Suprapubic skin (tissue), 4 donors: ENCODE data around the gene LTBP2. TPM values are rescaled to one million over a fixed set of nuclear protein-coding genes. Genes with fewer than 3 reads are reported as not detected.

Experiments
- DNase-seq, 2 donors: peaks; one replicate each; pipeline ENCODE4 v3.0.0-alpha.2; 2019; ENCODE audit warnings: low spot score in 2 of 2
- H3K27ac ChIP-seq: fragments of 200-600 bp; sonication (generic); one replicate; pipeline ENCODE4 v1.5.1; 2019
- H3K27me3 ChIP-seq: fragments of 200-600 bp; sonication (generic); one replicate; pipeline ENCODE4 v1.5.1; 2019
- H3K36me3 ChIP-seq: fragments of 200-600 bp; sonication (generic); one replicate; pipeline ENCODE4 v1.5.1; 2019
- H3K4me1 ChIP-seq: fragments of 200-600 bp; sonication (generic); one replicate; pipeline ENCODE4 v1.5.1; 2019
- H3K4me3 ChIP-seq: fragments of 200-600 bp; sonication (generic); one replicate; pipeline ENCODE4 v1.5.1; 2019; ENCODE audit warnings: mild to moderate bottlenecking
- H3K9me3 ChIP-seq: fragments of 200-600 bp; sonication (generic); one replicate; pipeline ENCODE4 v1.5.1; 2019
- CTCF ChIP-seq, 2 donors: fragments of 200-600 bp in 1 of 2; fragments of 450-650 bp in 1 of 2; sonication (generic) in 1 of 2; IDR thresholded peaks; one replicate each; pipeline ENCODE4 v1.5.1; 2016 to 2019; ENCODE audit warnings: antibody characterized with exemption in 2 of 2, mild to moderate bottlenecking in 1 of 2, moderate library complexity in 1 of 2
- EP300 ChIP-seq: sonication (generic); formaldehyde crosslinking; IDR thresholded peaks from one replicate; pipeline ENCODE4 v1.6.1; 2017; ENCODE audit warnings: antibody characterized with exemption
- POLR2A ChIP-seq, 2 donors: fragments of 450-650 bp; IDR thresholded peaks; one replicate each; pipeline ENCODE4 v1.6.1; 2017; ENCODE audit warnings: antibody characterized with exemption in 2 of 2, mild to moderate bottlenecking in 2 of 2, moderate library complexity in 2 of 2
- POLR2AphosphoS5 ChIP-seq, 3 donors: sonication (generic); formaldehyde crosslinking; IDR thresholded peaks; one replicate each; pipeline ENCODE4 v1.6.1; 2017; ENCODE audit warnings: antibody characterized with exemption in 3 of 3
- WGBS: methylation state at CpG from one replicate; pipeline ENCODE4 v1.1.5; 2018; 5-methylcytosine and 5-hydroxymethylcytosine counted together
- total RNA-seq, 4 donors: library from RNA; depleted of rRNA; stranded (reverse); fragments of >200 nt; gene quantifications; one replicate each; pipeline ENCODE4 v1.1.0, GENCODE V29; 2016

LTBP2 gene
- total RNA-seq, 4 donors from 2014 or later = 19.6 to 36.0 (median 26.2) TPM

GRCh38 chr14:74509587-74510222, 102.3 kb downstream of the LTBP2 start:
- Histone ChIP-seq H3K27ac (no peak overlapping the region), H3K36me3 (peaks cover 27% of the 10 kb centered on the region), H3K4me1 (peaks cover 11% of the 10 kb centered on the region), H3K4me3 (no peak overlapping the region), H3K27me3 (no peaks in the 10 kb centered on the region), H3K9me3 (no peaks in the 10 kb centered on the region)
- peak in 1 of 2 donors; percentile 45 for DNase-seq
- WGBS = 88% methylated on average over 8 of the region's 10 CpGs
- TF ChIP-seq EP300 (no peak), CTCF (IDR thresholded peaks at IDR 0.05) (no peak), POLR2A (IDR thresholded peaks at IDR 0.05) (no peak), POLR2AphosphoS5 (IDR thresholded peaks at IDR 0.05) (no peak)

DNA sequence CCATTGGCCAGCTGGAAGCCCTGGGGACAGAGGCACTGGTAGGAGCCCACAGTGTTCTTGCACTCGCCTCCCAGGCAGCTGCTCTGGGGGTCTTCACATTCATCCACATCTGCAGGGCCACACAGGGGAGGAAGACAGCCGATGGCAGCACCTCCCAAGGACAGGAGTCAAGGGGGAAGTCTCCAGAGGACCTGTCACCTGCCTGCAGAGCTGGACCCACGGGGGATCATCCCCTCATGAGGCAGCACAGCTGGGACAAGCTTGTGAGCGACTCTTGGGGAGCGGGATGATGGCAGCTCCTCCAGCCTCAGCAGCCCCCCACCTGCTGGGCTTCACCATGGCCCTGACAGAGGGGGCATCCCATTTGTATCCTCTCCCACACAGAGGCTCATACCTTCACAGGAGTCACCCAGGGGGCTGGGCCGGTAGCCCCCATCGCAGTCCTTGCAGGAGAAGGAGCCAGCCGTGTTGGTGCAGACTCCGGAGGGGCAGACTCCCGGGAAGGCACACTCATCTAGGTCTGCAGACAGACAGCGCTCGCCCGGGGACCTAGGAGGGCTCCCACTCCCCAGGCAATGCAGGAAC, 103.1 kb downstream of the LTBP2 start:
- peaks cover 28% of the 10 kb centered on the region for H3K36me3 ChIP-seq
- no peak overlapping the region for H3K27ac ChIP-seq
- TF ChIP-seq EP300 (no peak), CTCF (IDR thresholded peaks at IDR 0.05) (no peak), POLR2AphosphoS5 (IDR thresholded peaks at IDR 0.05) (no peak), POLR2A (IDR thresholded peaks at IDR 0.05) (no peak)
- H3K4me1 ChIP-seq = peaks cover 8% of the 10 kb centered on the region
- no peaks in the 10 kb centered on the region for H3K9me3 ChIP-seq
- no CpG with 5 or more reads among the region's 13 CpGs for WGBS
- no peaks in the 10 kb centered on the region for H3K27me3 ChIP-seq
- DNase-seq = no peak
- no peak overlapping the region for H3K4me3 ChIP-seq

- no peaks in the 10 kb centered on the region for H3K27me3 ChIP-seq
- H3K9me3 ChIP-seq = no peaks in the 10 kb centered on the region
- H3K4me3 ChIP-seq = no peak overlapping the region
- DNase-seq = no peak
- H3K36me3 ChIP-seq = peaks cover 31% of the 10 kb centered on the region
- H3K4me1 ChIP-seq = peaks cover 11% of the 10 kb centered on the region
- WGBS = 75% methylated on average over 10 of the region's 15 CpGs
- no peak overlapping the region for H3K27ac ChIP-seq
- TF ChIP-seq CTCF (IDR thresholded peaks at IDR 0.05) = no peak
- no peak for TF ChIP-seq POLR2A (IDR thresholded peaks at IDR 0.05)
- TF ChIP-seq EP300 = no peak
- no peak for TF ChIP-seq POLR2AphosphoS5 (IDR thresholded peaks at IDR 0.05)
These were observed 103.7 kb downstream of the LTBP2 start for GRCh38 chr14:74508292-74508731.

DNA sequence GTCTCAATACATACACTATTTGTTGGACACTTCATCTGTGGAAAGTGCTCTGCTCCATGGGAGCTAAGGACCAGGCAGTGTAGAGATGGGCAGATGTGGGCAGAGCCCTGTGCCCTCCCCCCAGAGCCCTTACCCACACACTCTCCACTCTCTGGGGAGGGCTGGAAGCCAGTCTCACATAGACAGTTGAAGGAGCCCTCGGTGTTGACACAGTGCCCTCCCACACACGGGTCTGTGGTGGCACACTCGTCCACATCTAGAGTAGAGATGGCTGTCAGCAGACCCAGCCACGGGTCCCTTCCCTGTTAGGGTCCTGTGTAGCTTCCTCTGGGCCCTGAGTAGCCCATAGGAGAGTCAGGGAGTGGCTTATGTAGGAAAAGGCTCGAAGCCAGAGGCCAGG, 104.2 kb downstream of the LTBP2 start:
- Histone ChIP-seq H3K4me1 (peaks cover 15% of the 10 kb centered on the region), H3K9me3 (no peaks in the 10 kb centered on the region), H3K4me3 (no peak overlapping the region), H3K27me3 (no peaks in the 10 kb centered on the region), H3K27ac (no peak overlapping the region), H3K36me3 (peaks cover 33% of the 10 kb centered on the region)
- no peak for TF ChIP-seq POLR2AphosphoS5 (IDR thresholded peaks at IDR 0.05)
- no peak for TF ChIP-seq POLR2A (IDR thresholded peaks at IDR 0.05)
- no peak for TF ChIP-seq EP300
- no peak for TF ChIP-seq CTCF (IDR thresholded peaks at IDR 0.05)
- DNase-seq = no peak
- WGBS = 88% methylated on average over 1 of the region's 5 CpGs

GRCh38 chr14:74507085-74507484, 105.0 kb downstream of the LTBP2 start:
- Histone ChIP-seq H3K27me3 (no peaks in the 10 kb centered on the region), H3K4me3 (no peak overlapping the region), H3K4me1 (peaks cover 22% of the 10 kb centered on the region), H3K36me3 (peaks cover 40% of the 10 kb centered on the region), H3K27ac (no peak overlapping the region), H3K9me3 (no peaks in the 10 kb centered on the region)
- no peak for TF ChIP-seq CTCF (IDR thresholded peaks at IDR 0.05)
- TF ChIP-seq POLR2AphosphoS5 (IDR thresholded peaks at IDR 0.05) = no peak
- TF ChIP-seq POLR2A (IDR thresholded peaks at IDR 0.05) = no peak
- TF ChIP-seq EP300 = no peak
- no peak for DNase-seq
- WGBS = 76% methylated on average over 8 of the region's 8 CpGs
